HCT116 (cell line): ENCODE results near the gene BBS7.

ENCODE experiments used
- CTCF ChIP-seq, 3 experiments: fragments of 200-600 bp in 1 of 3; sonication (generic) in 1 of 3; IDR thresholded peaks in 2 of 3; conservative IDR thresholded peaks in 1 of 3; 2 replicates each; pipeline ENCODE4 v1.5.1; 2012 to 2017; ENCODE audit warnings: low read depth in 2 of 3, low read length in 2 of 3, antibody characterized with exemption in 1 of 3, borderline replicate concordance in 1 of 3, control low read depth in 1 of 3, mild to moderate bottlenecking in 1 of 3, mixed read lengths in 1 of 3, mixed run types in 1 of 3, moderate library complexity in 1 of 3; ENCODE audit not compliant: insufficient read depth in 1 of 3
- EGR1 ChIP-seq: IDR thresholded peaks from 2 replicates; pipeline ENCODE4 v1.6.1; 2012; ENCODE audit warnings: low read depth
- POLR2A ChIP-seq: IDR thresholded peaks from 2 replicates; pipeline ENCODE4 v1.7.0; 2011; ENCODE audit warnings: borderline replicate concordance; ENCODE audit not compliant: insufficient read depth, insufficient read length; ENCODE audit errors: extremely low read depth
- TF ChIP-seq, protein P1 (sequence below): IDR thresholded peaks from 2 replicates; pipeline ENCODE4 v1.6.1; 2011; ENCODE audit warnings: mild to moderate bottlenecking, low read length, moderate library complexity; ENCODE audit not compliant: insufficient replicate concordance; ENCODE audit errors: extremely low read depth

- TF ChIP-seq CTCF (IDR thresholded peaks at IDR 0.05 in 2 of 3, conservative IDR thresholded peaks at IDR 0.05 in 1 of 3; ENCODE audit: borderline replicate concordance in 1 of 3, insufficient read depth in 1 of 3, low read depth in 2 of 3, low read length in 2 of 3) (no peak), EGR1 (no peak), POLR2A (no peak)
- TF ChIP-seq, protein P1, sequence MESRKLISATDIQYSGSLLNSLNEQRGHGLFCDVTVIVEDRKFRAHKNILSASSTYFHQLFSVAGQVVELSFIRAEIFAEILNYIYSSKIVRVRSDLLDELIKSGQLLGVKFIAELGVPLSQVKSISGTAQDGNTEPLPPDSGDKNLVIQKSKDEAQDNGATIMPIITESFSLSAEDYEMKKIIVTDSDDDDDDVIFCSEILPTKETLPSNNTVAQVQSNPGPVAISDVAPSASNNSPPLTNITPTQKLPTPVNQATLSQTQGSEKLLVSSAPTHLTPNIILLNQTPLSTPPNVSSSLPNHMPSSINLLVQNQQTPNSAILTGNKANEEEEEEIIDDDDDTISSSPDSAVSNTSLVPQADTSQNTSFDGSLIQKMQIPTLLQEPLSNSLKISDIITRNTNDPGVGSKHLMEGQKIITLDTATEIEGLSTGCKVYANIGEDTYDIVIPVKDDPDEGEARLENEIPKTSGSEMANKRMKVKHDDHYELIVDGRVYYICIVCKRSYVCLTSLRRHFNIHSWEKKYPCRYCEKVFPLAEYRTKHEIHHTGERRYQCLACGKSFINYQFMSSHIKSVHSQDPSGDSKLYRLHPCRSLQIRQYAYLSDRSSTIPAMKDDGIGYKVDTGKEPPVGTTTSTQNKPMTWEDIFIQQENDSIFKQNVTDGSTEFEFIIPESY = no peak
These were observed 75.6 kb downstream of the BBS7 start for GRCh38 chr4:121794505-121795188.
